C4-2B (cell line): ENCODE data around the gene TPRX1.
"Not testable (repeated sequence)": the region's sequence is repeated elsewhere in the genome, so short reads cannot be mapped to it uniquely, and the experiment has no call there.

Experiments used
- CTCF ChIP-seq: fragments of 450-650 bp; conservative IDR thresholded peaks from 2 replicates; pipeline ENCODE4 v1.5.1; 2017; ENCODE audit warnings: mild to moderate bottlenecking
- ZFX ChIP-seq: fragments of 450-650 bp; IDR thresholded peaks from 2 replicates; pipeline ENCODE4 v1.6.1; 2017

DNA sequence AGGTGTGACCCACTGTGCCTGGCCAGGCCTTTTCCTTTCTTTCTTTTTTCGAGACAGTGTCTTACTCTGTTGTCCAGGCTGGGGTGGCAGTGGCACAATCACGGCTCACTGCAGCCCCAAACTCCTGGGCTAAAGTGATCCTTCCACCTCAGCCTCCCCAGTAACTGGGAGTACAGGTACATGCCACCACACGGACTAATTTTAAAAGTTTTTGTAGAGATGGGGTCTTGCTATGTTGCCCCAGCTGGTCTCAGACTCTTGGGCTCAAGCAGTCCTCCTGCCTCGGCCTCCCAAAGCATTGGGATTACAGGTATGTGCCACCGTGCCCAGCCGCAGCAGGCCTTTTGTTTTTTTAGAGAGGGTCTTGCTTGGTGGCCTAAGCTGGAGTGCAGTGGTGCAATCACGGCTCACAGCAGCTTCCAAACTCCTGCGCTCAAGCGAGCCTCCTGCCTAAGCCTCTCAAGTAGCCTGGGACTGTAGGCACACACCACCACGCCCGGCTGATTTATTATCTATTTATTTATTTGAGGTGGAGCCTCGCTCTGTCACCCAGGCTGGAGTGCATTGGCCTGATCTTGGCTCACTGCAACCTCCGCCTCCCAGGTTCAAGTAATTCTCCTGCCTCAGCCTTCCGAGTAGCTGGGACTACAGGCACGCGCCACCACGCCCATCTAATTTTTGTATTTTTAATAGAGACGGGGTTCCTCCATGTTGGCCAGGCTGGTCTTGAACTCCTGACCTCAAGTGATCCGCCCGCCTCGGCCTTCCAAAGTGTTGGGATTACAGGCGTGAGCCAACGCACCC lies 26.9 kb downstream of the TPRX1 start:
- not testable (repeated sequence) for TF ChIP-seq ZFX, CTCF
